ENCODE results near the gene MAP3K3.

Gene MAP3K3

GRCh38 chr17:63621684-63622573 lies at the start of gene MAP3K3:
TSS of gene MAP3K3 (plus strand) at chr17:63622417. CDS start at chr17:63622760, 343 bp downstream.
- DNase-seq: peak; percentile 75

GRCh38 chr17:63573634-63574033 lies 48.6 kb upstream of the MAP3K3 start:
- no peak for DNase-seq

GRCh38 chr17:63578027-63578768 lies 44.0 kb upstream of the MAP3K3 start:
- DNase-seq: no peak

- no peak for DNase-seq
These were observed 43.5 kb upstream of the MAP3K3 start for GRCh38 chr17:63578769-63579111.

GRCh38 chr17:63579633-63580032 lies 42.6 kb upstream of the MAP3K3 start:
- no peak for DNase-seq

- DNase-seq: no peak
These were observed 34.4 kb upstream of the MAP3K3 start for GRCh38 chr17:63587770-63588169.

- no peak for DNase-seq
These were observed 33.4 kb upstream of the MAP3K3 start for GRCh38 chr17:63588797-63589196.

GRCh38 chr17:63589646-63590045 lies 32.6 kb upstream of the MAP3K3 start:
- no peak for DNase-seq

GRCh38 chr17:63592797-63593196 lies 29.4 kb upstream of the MAP3K3 start:
- no peak for DNase-seq

GRCh38 chr17:63595132-63595531 lies 27.1 kb upstream of the MAP3K3 start:
- no peak for DNase-seq

- DNase-seq: no peak
These were observed 25.2 kb upstream of the MAP3K3 start for GRCh38 chr17:63596856-63597586.

GRCh38 chr17:63598281-63598680 lies 23.9 kb upstream of the MAP3K3 start:
- DNase-seq: no peak

- no peak for DNase-seq
These were observed 21.4 kb upstream of the MAP3K3 start, which contains the start of gene TACO1 for GRCh38 chr17:63600569-63601438. TSS of gene TACO1 (plus strand) at chr17:63600895. CDS start at chr17:63601084, 189 bp downstream.

GRCh38 chr17:63601439-63602371 lies 20.5 kb upstream of the MAP3K3 start:
- no peak for DNase-seq

- DNase-seq: no peak
These were observed 12.2 kb upstream of the MAP3K3 start for GRCh38 chr17:63609816-63610573.

- no peak for DNase-seq
These were observed 11.4 kb upstream of the MAP3K3 start for GRCh38 chr17:63610854-63611253.

GRCh38 chr17:63611354-63611753 lies 10.9 kb upstream of the MAP3K3 start:
- no peak for DNase-seq

- DNase-seq: no peak
These were observed 8.6 kb upstream of the MAP3K3 start for GRCh38 chr17:63613663-63614062.

GRCh38 chr17:63621229-63621683 lies 961 bp upstream of the MAP3K3 start:
- no peak for DNase-seq

Measured in cortex of kidney (tissue), 1 donor.